Esophagus squamous epithelium (tissue), 5 donors: ENCODE results near the gene B4GALNT4. TPM values are rescaled to one million over a fixed set of nuclear protein-coding genes. Genes with fewer than 3 reads are reported as not detected.

Source experiments
- DNase-seq: peaks from one replicate; lab custom pipeline; 2025; lab: John Stamatoyannopoulos, UW
- H3K27ac ChIP-seq, 4 donors: fragments of 200-600 bp; sonication (generic); one replicate each; pipeline ENCODE4 v1.5.1; 2016 to 2019; ENCODE audit warnings: mild to moderate bottlenecking in 1 of 4
- H3K27me3 ChIP-seq, 4 donors: fragments of 200-600 bp; sonication (generic); 1 replicate in 3 of 4; 2 replicates in 1 of 4; pipeline versions ENCODE4 v1.5.1 to v1.6.0; 2017 to 2021; ENCODE audit warnings: antibody characterized with exemption in 1 of 4
- H3K36me3 ChIP-seq, 3 donors: fragments of 200-600 bp; sonication (generic); one replicate each; pipeline ENCODE4 v1.5.1; 2016 to 2019
- H3K4me1 ChIP-seq, 3 donors: fragments of 200-600 bp; sonication (generic); one replicate each; pipeline ENCODE4 v1.5.1; 2017 to 2019
- H3K4me3 ChIP-seq, 4 donors: fragments of 200-600 bp; sonication (generic); 1 replicate in 3 of 4; 2 replicates in 1 of 4; pipeline ENCODE4 v1.5.1; 2016 to 2019; ENCODE audit warnings: mild to moderate bottlenecking in 2 of 4, moderate library complexity in 1 of 4
- H3K9me3 ChIP-seq, 3 donors: fragments of 200-600 bp; sonication (generic); one replicate each; pipeline ENCODE4 v1.5.1; 2016 to 2019
- CTCF ChIP-seq, 6 experiments: fragments of 450-650 bp in 4 of 6; fragments of 200-600 bp in 2 of 6; sonication (generic) in 2 of 6; IDR thresholded peaks; one replicate each; pipeline ENCODE4 v1.5.1; 2016 to 2019; ENCODE audit warnings: antibody characterized with exemption in 6 of 6, mild to moderate bottlenecking in 4 of 6, moderate library complexity in 4 of 6
- POLR2A ChIP-seq, 4 donors: fragments of 450-650 bp; IDR thresholded peaks; one replicate each; pipeline ENCODE4 v1.6.1; 2017; ENCODE audit warnings: antibody characterized with exemption in 4 of 4, mild to moderate bottlenecking in 4 of 4, moderate library complexity in 3 of 4
- WGBS, 2 donors: methylation state at CpG; one replicate each; pipeline ENCODE4 v1.1.5; 2018; 5-methylcytosine and 5-hydroxymethylcytosine counted together
- intact Hi-C: fragments of 100-400 bp; cut with DNase I; formaldehyde crosslinking; loops from one replicate; pipeline ENCODE4 v1.15.0; 2022
- total RNA-seq, 4 donors: library from RNA; depleted of rRNA; stranded (reverse); fragments of >200 nt; gene quantifications; one replicate each; pipeline ENCODE4 v1.1.0, GENCODE V29; 2016
- donor health status: DM: yes; HTN: yes; CAD: no.

The B4GALNT4 gene
- total RNA-seq, 4 donors from 2014 or later: 0.97 to 7.9 (median 3.3) TPM

GRCh38 chr11:370070-370941, 1.0 kb downstream of the B4GALNT4 start:
- peaks cover 6 to 51% (median 17%) of the 10 kb centered on the region in 4 donors for H3K27me3 ChIP-seq
- WGBS, 2 donors: 37 to 57% methylated on average over 2 to 4 of the region's 42 CpGs
- intact Hi-C loops: no loop called here
- no peak for TF ChIP-seq CTCF (IDR thresholded peaks at IDR 0.05)
- no peak for TF ChIP-seq POLR2A (IDR thresholded peaks at IDR 0.05)
- DNase-seq: no peak
- H3K36me3 ChIP-seq: no peaks in the 10 kb centered on the region
- peaks cover 9 to 30% (median 11%) of the 10 kb centered on the region in 3 donors for H3K4me1 ChIP-seq
- H3K27ac ChIP-seq: no peak overlapping the region
- H3K9me3 ChIP-seq: no peaks in the 10 kb centered on the region
- peak overlapping the region in 2 of 4 donors; percentile 33 to 39 for H3K4me3 ChIP-seq

- Histone ChIP-seq H3K4me3 (no peak overlapping the region), H3K27ac (no peak overlapping the region), H3K27me3 (peaks cover 6 to 46% (median 16%) of the 10 kb centered on the region in 4 donors), H3K4me1 (peaks cover 9 to 30% (median 11%) of the 10 kb centered on the region in 3 donors), H3K9me3 (no peaks in the 10 kb centered on the region), H3K36me3 (no peaks in the 10 kb centered on the region)
- intact Hi-C loops: no loop called here
- WGBS, 2 donors: no CpG with 5 or more reads among the region's 5 CpGs
- DNase-seq: no peak
- no peak for TF ChIP-seq POLR2A (IDR thresholded peaks at IDR 0.05)
- TF ChIP-seq CTCF (IDR thresholded peaks at IDR 0.05): no peak
These were observed 1.8 kb downstream of the B4GALNT4 start for GRCh38 chr11:371051-371450.

- no peak for DNase-seq
- Histone ChIP-seq H3K27ac (no peak overlapping the region), H3K36me3 (no peaks in the 10 kb centered on the region), H3K27me3 (peaks cover 6 to 37% (median 13%) of the 10 kb centered on the region in 4 donors), H3K9me3 (no peaks in the 10 kb centered on the region), H3K4me1 (peaks cover 9 to 30% (median 11%) of the 10 kb centered on the region in 3 donors), H3K4me3 (no peak overlapping the region)
- intact Hi-C loops: no loop called here
- WGBS, 2 donors: 66 to 77% methylated on average over 5 to 13 of the region's 19 CpGs
- TF ChIP-seq CTCF (IDR thresholded peaks at IDR 0.05): no peak
- no peak for TF ChIP-seq POLR2A (IDR thresholded peaks at IDR 0.05)
These were observed 2.7 kb downstream of the B4GALNT4 start for GRCh38 chr11:371716-372590.

GRCh38 chr11:372809-373715, 3.8 kb downstream of the B4GALNT4 start:
- H3K27ac ChIP-seq: no peak overlapping the region
- H3K9me3 ChIP-seq: no peaks in the 10 kb centered on the region
- H3K4me3 ChIP-seq: no peak overlapping the region
- intact Hi-C loops: no loop called here
- H3K4me1 ChIP-seq: peaks cover 9 to 25% (median 11%) of the 10 kb centered on the region in 3 donors
- WGBS, 2 donors: 70 to 88% methylated on average over 5 to 8 of the region's 41 CpGs
- peaks cover 4 to 25% (median 9%) of the 10 kb centered on the region in 4 donors for H3K27me3 ChIP-seq
- no peaks in the 10 kb centered on the region for H3K36me3 ChIP-seq
- no peak for TF ChIP-seq POLR2A (IDR thresholded peaks at IDR 0.05)
- no peak for TF ChIP-seq CTCF (IDR thresholded peaks at IDR 0.05)
- DNase-seq: no peak
